ENCODE measurements around the gene PASK.

The PASK gene

DNA sequence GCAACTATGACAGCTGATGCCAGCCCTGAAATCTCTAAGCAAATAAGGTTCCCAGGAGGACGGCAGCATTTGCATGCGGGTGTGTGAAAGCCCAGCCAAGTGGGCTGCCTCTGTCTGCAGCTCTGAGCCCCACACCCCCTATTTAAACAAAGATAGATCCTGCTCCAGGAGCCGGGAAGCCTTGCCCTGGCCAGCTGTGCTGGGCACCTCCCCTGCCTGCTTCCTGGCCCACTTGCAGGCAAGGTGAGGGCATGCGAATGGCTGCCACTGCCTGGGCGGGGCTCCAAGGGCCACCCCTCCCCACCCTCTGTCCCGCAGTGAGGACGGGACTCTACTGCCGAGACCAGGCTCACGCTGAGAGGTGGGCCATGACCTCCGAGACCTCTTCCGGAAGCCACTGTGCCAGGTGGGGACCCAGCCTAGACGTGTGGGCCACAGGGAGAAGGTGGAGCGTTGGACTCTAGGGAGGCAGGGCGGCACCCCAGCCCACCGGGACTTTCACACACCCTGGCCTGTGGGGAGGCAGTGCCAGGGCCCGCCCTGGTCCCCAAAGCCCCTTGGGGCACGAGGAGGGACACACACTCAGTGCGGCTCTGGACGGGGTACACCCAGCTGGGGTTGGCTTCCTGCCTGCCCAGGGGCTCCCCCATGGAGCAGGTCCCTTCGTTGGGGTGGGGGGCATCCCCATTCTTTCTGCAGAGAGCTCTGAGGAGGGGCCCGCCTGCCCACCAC is 39.3 kb upstream of the PASK start, which contains the start of gene ANO7:
TSS of gene ANO7 (plus strand) at position 317 of the 732 bp plus-strand sequence. CDS start 1,387 bp downstream, outside the sequence.
- H3K4me3 Mint-ChIP-seq, result no peak within 1 kb of the TSS
- no peaks in the 10 kb centered on the region for H3K27me3 Mint-ChIP-seq (ENCODE audit: low read depth)
- H3K27ac Mint-ChIP-seq, result no peak within 1 kb of the TSS
- no peaks in the 10 kb centered on the region for H3K36me3 Mint-ChIP-seq (ENCODE audit: low read depth)
- no peak for TF ChIP-seq CTCF (IDR thresholded peaks at IDR 0.05; ENCODE audit: unreplicated experiment in 3 of 3)
- H3K9me3 Mint-ChIP-seq, result no peaks in the 10 kb centered on the region
- no peaks in the 10 kb centered on the region for H3K4me1 Mint-ChIP-seq

- Mint-ChIP-seq H3K4me3 (no peak overlapping the region), H3K27me3 (ENCODE audit: low read depth) (no peaks in the 10 kb centered on the region), H3K9me3 (no peaks in the 10 kb centered on the region), H3K4me1 (no peaks in the 10 kb centered on the region), H3K36me3 (ENCODE audit: low read depth) (no peaks in the 10 kb centered on the region), H3K27ac (no peak overlapping the region)
- no peak for TF ChIP-seq CTCF (IDR thresholded peaks at IDR 0.05; ENCODE audit: unreplicated experiment in 3 of 3)
These were observed 38.6 kb upstream of the PASK start for GRCh38 chr2:241187918-241188234.

DNA sequence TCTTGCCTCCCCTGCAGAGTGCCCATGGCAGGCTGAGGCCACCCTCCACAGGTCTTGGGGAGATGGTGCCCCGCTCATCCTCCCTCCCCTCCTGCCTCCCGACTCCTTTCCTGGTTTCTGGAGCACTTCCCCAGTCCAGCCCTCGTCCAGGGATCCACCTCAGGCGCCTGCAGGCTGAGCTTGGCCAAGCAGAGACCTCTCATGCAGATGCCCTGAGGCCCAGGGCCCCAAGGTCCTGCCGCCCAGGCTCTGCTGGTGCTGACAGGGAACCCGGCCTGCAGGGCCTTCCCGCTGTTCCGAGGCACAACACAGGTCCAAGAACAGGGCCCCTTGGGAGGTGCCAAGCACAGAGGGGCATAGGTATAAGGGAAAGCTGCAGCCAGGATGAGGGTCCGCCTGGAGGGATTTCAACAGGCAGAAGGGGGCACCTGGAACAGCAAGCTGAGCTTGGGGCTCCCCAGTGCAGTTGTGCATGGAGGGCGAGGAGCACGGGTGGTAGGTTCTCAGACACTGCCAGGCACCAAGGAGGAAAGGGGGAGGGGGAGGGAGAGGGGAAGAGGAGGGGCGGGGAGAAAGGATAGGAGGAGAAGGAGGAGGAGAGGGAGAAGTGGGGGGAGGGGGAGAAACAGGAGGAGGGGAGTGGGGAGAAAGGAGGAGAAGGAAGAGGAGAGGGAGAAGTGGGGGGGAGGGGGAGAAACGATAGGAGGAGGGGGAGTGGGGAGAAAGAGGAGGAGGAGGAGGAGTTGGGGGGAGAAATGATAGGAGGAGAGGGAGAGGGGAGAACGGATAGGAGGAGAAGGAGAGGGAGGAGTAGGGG is 38.0 kb upstream of the PASK start:
- Mint-ChIP-seq H3K27me3 (ENCODE audit: low read depth) (no peaks in the 10 kb centered on the region), H3K9me3 (no peaks in the 10 kb centered on the region), H3K36me3 (ENCODE audit: low read depth) (no peaks in the 10 kb centered on the region), H3K27ac (no peak overlapping the region), H3K4me3 (no peak overlapping the region), H3K4me1 (no peaks in the 10 kb centered on the region)
- TF ChIP-seq CTCF (IDR thresholded peaks at IDR 0.05; ENCODE audit: unreplicated experiment in 3 of 3), result no peak

DNA sequence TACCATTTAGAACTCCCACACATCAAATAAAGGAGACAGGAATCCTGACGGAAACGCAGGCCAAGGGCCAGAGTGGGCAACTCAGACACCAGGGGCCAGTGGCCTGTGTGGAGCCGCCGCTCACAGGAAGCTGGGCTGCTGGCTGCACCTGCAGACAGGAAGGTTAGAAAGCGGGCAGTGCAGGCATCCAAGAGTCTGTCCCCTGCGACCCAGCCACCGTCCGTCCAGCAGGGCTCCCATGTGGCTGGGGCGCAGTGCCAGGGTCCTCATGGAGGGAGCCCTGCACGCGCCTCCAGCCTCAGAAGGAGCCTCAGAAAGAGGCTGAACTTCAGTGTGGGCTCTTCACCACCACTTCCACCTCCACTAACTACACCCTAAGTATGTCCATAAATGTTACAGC is 36.7 kb upstream of the PASK start:
- no peaks in the 10 kb centered on the region for H3K4me1 Mint-ChIP-seq
- no peak overlapping the region for H3K4me3 Mint-ChIP-seq
- TF ChIP-seq CTCF (IDR thresholded peaks at IDR 0.05; ENCODE audit: unreplicated experiment in 3 of 3), result no peak
- H3K36me3 Mint-ChIP-seq (ENCODE audit: low read depth), result no peaks in the 10 kb centered on the region
- H3K9me3 Mint-ChIP-seq, result no peaks in the 10 kb centered on the region
- no peaks in the 10 kb centered on the region for H3K27me3 Mint-ChIP-seq (ENCODE audit: low read depth)
- H3K27ac Mint-ChIP-seq, result no peak overlapping the region

- Mint-ChIP-seq H3K36me3 (ENCODE audit: low read depth) (peaks cover 3% of the 10 kb centered on the region), H3K4me3 (no peak overlapping the region), H3K4me1 (no peaks in the 10 kb centered on the region), H3K27me3 (ENCODE audit: low read depth) (no peaks in the 10 kb centered on the region), H3K27ac (no peak overlapping the region), H3K9me3 (no peaks in the 10 kb centered on the region)
- TF ChIP-seq CTCF (IDR thresholded peaks at IDR 0.05; ENCODE audit: unreplicated experiment in 3 of 3), result no peak
These were observed 35.6 kb upstream of the PASK start for GRCh38 chr2:241184901-241185300.

All from nephron (organoid).